NK-92 treated with Interleukin-12 subunit alpha and Interleukin-12 subunit beta, amount 100 ng/mL, for 24 hours (cell line): Measurements from ENCODE around the gene RBX1.
"Not testable (repeated sequence)": the region's sequence is repeated elsewhere in the genome, so short reads cannot be mapped to it uniquely, and the experiment has no call there.

Experiments used
- DNase-seq: peaks from one replicate; lab custom pipeline; 2025; lab: John Stamatoyannopoulos, UW

The RBX1 gene

GRCh38 chr22:40972587-40972986, 21.4 kb downstream of the RBX1 start:
- no peak for DNase-seq

GRCh38 chr22:40973144-40973543, 22.0 kb downstream of the RBX1 start:
- DNase-seq = no peak

GRCh38 chr22:40975366-40975765, 24.2 kb downstream of the RBX1 start:
- no peak for DNase-seq

GRCh38 chr22:40976866-40977700, 25.9 kb downstream of the RBX1 start:
- no peak for DNase-seq

- DNase-seq = no peak
Measured at GRCh38 chr22:40979198-40979597, 28.0 kb downstream of the RBX1 start.

- DNase-seq = no peak
Measured at GRCh38 chr22:40979871-40980270, 28.7 kb downstream of the RBX1 start.

GRCh38 chr22:40982482-40983385, 31.6 kb downstream of the RBX1 start:
- no peak for DNase-seq

GRCh38 chr22:40991298-40991697, 40.1 kb downstream of the RBX1 start:
- no peak for DNase-seq

GRCh38 chr22:40995821-40996220, 44.6 kb downstream of the RBX1 start:
- no peak for DNase-seq

- DNase-seq = no peak
Measured at GRCh38 chr22:40997520-40997919, 46.3 kb downstream of the RBX1 start.

- DNase-seq = no peak
Measured at GRCh38 chr22:41000040-41000565, 48.9 kb downstream of the RBX1 start.

- DNase-seq = no peak
Measured at GRCh38 chr22:41000941-41001721, 50.0 kb downstream of the RBX1 start.

GRCh38 chr22:41001722-41002122, 50.5 kb downstream of the RBX1 start:
- DNase-seq = no peak

GRCh38 chr22:41002386-41002785, 51.2 kb downstream of the RBX1 start:
- DNase-seq = not testable (repeated sequence)

- DNase-seq = no peak
Measured at GRCh38 chr22:41003066-41003465, 51.9 kb downstream of the RBX1 start.

GRCh38 chr22:41003976-41004375, 52.8 kb downstream of the RBX1 start:
- DNase-seq = no peak

GRCh38 chr22:41009222-41009948, 58.2 kb downstream of the RBX1 start:
- DNase-seq = no peak

- no peak for DNase-seq
Measured at GRCh38 chr22:41015003-41015402, 63.8 kb downstream of the RBX1 start.

GRCh38 chr22:41021061-41021612, 70.0 kb downstream of the RBX1 start:
- no peak for DNase-seq

GRCh38 chr22:41021613-41022454, 70.7 kb downstream of the RBX1 start:
- peak; percentile 6 for DNase-seq
